GM18526 (cell line): Measurements from ENCODE around the gene DNAH3.

Experiments
- POLR2A ChIP-seq: IDR thresholded peaks from 3 replicates; pipeline ENCODE4 v1.6.1; 2011; ENCODE audit not compliant: insufficient read length; ENCODE audit errors: extremely low read depth

DNAH3 gene

DNA sequence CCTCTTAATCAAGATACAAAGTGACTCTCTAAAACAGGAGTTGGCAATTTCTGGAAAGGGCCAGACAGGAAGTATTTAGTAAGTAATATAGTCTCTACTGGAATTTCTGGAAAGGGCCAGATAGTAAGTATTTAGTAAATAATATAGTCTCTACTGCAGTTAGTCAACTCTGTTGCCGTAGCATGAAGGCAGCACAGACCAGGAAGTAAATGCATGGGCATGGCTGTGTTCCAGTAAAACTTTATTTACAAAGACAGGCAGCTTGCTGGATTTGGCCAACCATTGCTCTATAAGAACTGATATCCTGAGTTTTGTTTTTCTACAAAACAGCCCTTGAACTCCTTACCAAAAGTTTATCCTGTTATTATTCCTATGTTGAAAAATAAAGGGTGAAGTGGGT lies 24.8 kb upstream of the DNAH3 start:
- no peak for TF ChIP-seq POLR2A

- TF ChIP-seq POLR2A, result no peak
Measured at GRCh38 chr16:21172650-21173049, 22.0 kb upstream of the DNAH3 start.

DNA sequence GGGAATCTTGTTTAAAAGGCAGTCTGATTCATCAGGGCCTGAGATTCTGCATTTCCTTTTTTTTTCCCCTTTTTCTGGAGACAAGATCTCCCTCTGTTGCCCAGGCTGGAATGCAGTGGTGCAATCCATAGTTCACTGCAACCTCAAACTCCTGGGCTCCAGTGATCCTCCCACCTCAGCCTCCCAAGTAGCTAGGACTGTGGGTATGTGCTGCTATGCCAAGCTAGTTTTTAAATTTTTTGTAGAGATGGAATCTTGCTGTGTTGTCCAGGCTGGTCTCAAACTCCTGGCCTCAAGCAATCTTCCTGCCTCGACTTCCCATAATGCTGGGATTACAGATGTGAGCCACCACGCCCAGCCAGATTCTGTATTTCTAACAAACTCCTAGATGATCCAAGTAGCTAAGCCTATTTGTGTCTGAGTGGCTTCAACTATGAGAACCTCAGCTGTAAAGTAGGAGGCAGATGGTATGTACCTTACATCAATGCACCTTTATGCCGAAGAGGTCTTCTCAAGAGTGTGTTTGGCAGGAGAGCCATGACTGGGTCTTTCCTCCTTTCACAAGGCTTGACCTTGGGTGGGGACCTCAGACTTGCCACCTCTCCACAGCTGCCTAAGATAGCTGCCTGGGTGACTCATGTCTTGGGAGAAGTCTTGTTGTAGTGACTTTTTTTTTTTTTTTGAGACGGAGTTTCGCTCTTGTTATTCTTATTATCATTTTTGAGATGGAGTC lies 18.8 kb upstream of the DNAH3 start:
- TF ChIP-seq POLR2A, result no peak

- TF ChIP-seq POLR2A, result no peak
Measured at GRCh38 chr16:21167929-21168602, 17.4 kb upstream of the DNAH3 start.

DNA sequence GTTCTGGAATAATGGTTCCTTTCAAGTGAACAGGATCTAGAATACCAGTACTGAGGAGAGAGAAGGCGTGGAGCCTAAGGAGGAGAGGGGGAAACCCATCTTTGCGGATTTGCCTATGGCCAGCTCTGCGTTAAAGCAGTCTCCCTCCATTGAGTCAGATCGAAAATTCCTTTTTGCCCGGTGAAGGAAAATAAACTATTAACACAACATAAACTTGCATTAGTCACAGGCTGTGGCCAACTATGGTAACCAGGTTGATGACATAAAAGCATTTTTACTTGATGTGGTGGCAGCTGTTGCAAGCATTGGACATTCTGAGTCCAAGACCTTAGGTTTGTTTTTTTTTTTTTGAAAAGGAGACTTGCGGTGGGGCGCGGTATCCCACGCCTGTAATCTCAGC lies 16.7 kb upstream of the DNAH3 start:
- no peak for TF ChIP-seq POLR2A

- no peak for TF ChIP-seq POLR2A
Measured at GRCh38 chr16:21166561-21166961, 15.9 kb upstream of the DNAH3 start.

DNA sequence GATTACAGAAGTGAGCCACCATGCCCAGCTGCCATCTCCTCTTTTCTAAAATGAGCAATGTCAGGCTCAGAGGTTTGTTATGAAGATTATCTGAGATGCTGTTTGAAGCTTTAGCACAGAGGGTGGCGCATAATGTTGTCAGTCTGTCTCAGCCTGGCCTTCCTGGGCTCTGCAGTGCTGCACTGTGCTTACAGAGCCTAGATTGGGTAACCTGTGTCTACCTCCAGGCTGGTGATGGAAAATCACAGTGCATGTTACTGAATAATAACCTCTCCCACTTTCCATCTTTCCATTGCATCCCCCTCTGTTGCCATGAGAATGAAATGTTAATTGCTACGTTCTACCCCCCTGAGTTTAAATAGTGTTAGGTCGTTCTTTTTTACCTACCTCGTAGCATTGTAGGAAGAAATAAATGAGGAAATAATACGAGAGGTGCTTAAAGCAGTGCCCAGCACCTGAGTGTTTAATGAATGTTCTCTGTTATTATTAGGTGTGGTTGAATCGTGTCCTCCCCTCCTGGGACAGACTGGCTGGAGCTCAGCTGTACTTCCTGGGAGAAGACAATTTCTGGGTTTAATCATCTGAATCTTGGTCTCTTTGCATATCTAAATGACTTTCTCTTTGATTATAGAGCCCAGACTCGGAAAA lies 14.0 kb upstream of the DNAH3 start:
- TF ChIP-seq POLR2A, result no peak

- no peak for TF ChIP-seq POLR2A
Measured at GRCh38 chr16:21163576-21163975, 12.9 kb upstream of the DNAH3 start.

- TF ChIP-seq POLR2A, result no peak
Measured at GRCh38 chr16:21162661-21163151, 12.1 kb upstream of the DNAH3 start.

DNA sequence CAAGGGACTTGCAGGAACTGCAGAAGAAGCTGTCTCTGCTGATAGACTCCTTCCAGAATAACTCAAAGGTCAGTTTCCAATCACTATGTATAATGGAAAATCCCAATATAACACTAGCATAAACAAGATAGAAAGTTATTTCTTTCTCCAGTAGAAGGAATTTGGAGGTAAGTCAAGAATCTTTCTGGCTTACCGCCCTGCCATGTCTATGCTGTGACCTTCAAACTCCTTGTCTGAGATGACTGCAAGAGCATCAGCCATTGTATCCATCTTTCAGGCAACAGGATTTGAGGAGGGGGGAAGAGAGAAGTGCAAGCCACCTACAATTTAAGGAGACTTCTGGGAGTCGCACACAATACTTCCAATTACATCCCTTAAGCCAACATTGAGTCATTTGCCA lies 10.6 kb upstream of the DNAH3 start:
- TF ChIP-seq POLR2A, result no peak

DNA sequence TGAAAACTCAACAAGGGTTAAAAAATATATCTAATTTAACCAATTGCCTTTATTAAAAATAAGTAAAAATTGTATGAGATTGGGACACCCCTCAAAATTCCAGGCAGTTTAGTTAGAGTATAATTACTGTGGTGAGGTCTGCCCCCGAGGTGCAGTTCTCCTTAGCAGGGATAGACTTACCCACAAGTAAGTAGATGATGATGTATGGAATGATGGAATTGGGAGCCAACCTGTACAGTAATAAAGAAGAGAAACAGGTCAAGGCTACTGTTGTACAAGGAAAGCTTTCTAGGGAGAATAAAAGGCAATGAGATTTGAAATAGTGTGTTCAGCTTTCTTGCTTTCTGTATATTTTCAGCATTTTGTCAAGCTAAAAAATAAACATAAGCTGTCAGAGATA lies 9.6 kb upstream of the DNAH3 start:
- no peak for TF ChIP-seq POLR2A

DNA sequence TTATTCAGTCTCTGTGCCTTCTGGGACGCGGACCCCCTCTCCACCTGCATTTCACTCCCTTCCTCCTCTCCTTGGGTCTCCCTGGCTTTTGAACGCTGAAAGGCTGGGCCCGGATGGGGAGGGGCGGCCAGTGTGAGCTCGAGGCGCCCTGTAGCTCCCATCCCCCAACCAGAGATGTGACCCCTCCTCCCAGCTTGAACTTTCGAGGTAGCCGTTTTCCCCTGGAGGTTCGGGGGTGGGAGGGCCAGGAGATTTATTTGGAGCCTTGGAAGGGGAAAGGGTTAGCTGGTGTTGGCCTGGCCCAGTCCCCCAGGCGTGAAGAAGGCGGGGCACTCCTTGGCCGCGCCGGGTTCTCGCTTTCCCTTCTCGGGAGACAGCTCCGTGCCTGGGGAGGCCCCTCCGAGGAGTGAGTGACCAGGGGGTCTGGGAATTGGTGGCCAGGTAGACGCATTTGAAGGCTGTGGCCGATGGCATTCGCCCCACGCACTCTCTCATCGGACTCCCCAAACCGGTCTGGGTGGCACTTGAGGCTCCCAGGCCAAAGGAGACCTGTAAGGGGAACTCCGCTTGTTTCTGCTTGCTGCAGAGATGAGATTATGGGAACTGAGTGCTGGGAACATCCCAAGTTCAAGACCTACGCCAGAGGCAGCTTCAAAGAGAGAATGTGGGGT lies 8.8 kb upstream of the DNAH3 start:
- no peak for TF ChIP-seq POLR2A

- TF ChIP-seq POLR2A, result peak; percentile 36
Measured at GRCh38 chr16:21158208-21159110, 7.8 kb upstream of the DNAH3 start, which contains the start of gene LDAF1. LDAF1 (plus strand) TSS chr16:21158674; CDS start chr16:21161183, 2,509 bp downstream.

GRCh38 chr16:21157632-21158031 lies 7.0 kb upstream of the DNAH3 start:
- TF ChIP-seq POLR2A, result no peak

DNA sequence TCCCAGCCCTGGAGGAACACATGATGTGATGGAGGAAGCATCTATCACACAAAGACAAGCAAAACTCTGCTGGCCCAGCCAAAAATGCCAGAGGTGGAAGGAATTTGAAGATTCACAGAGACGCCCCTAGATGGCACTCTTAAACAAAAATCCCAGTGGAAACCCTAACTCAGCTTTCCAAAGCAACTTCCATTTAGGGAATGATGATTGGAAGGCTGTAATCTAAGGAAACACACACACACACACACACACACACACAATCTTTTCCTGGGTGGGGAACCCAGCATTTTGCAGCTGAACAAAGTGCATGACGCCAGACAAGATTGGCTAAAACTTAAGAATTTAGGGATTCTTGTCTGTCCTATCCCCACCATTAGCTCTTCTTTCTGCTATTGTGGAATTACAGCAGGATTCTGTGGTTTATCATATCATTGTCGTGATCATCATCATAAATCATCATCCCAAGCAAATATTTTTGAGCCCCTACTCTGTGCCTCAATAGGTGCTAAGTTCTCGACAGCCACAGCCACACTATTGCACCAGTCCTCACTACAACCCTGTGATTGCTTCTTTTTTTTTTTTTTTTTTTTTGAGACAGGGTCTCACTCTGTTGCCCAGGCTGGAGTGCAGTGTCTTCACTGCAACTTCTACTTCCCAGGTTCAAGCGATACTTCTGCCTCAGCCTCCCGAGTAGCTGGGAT lies 6.3 kb upstream of the DNAH3 start:
- no peak for TF ChIP-seq POLR2A
